HG02981 (cell line): Measurements from ENCODE around the gene TSPAN16.
"Not testable (repeated sequence)": the region's sequence is repeated elsewhere in the genome, so short reads cannot be mapped to it uniquely, and the experiment has no call there.

Source experiments
- ATAC-seq: cut with Tn5 transposase; IDR thresholded peaks from one replicate; pipeline ENCODE4 v1.9.1; 2021; ENCODE audit warnings: mild to moderate bottlenecking, moderate library complexity; ENCODE audit not compliant: unreplicated experiment

The TSPAN16 gene

GRCh38 chr19:11306337-11306736 is 10.4 kb downstream of the TSPAN16 start:
- ATAC-seq, result no peak

- not testable (repeated sequence) for ATAC-seq
Observed at GRCh38 chr19:11320278-11320995, 24.5 kb downstream of the TSPAN16 start.

GRCh38 chr19:11321191-11322126 is 25.5 kb downstream of the TSPAN16 start:
- ATAC-seq, result no peak

GRCh38 chr19:11322269-11323024 is 26.5 kb downstream of the TSPAN16 start:
- ATAC-seq, result no peak

- ATAC-seq, result no peak
Observed at GRCh38 chr19:11323601-11324078, 27.7 kb downstream of the TSPAN16 start.

GRCh38 chr19:11324079-11324661 is 28.2 kb downstream of the TSPAN16 start:
- peak; percentile 51 for ATAC-seq

GRCh38 chr19:11324748-11325389 is 28.9 kb downstream of the TSPAN16 start:
- no peak for ATAC-seq

GRCh38 chr19:11325544-11325943 is 29.6 kb downstream of the TSPAN16 start:
- no peak for ATAC-seq

- ATAC-seq, result no peak
Observed at GRCh38 chr19:11330127-11330526, 34.2 kb downstream of the TSPAN16 start.

- no peak for ATAC-seq
Observed at GRCh38 chr19:11331502-11331901, 35.5 kb downstream of the TSPAN16 start.

- ATAC-seq, result no peak
Observed at GRCh38 chr19:11332822-11333221, 36.9 kb downstream of the TSPAN16 start.

GRCh38 chr19:11333838-11334237 is 37.9 kb downstream of the TSPAN16 start:
- ATAC-seq, result not testable (repeated sequence)

GRCh38 chr19:11335449-11336146 is 39.6 kb downstream of the TSPAN16 start:
- ATAC-seq, result no peak

- no peak for ATAC-seq
Observed at GRCh38 chr19:11337080-11337479, 41.1 kb downstream of the TSPAN16 start.

GRCh38 chr19:11338121-11338520 is 42.2 kb downstream of the TSPAN16 start:
- no peak for ATAC-seq

- ATAC-seq, result no peak
Observed at GRCh38 chr19:11338569-11339253, 42.8 kb downstream of the TSPAN16 start.

- peak; percentile 74 for ATAC-seq
Observed at GRCh38 chr19:11339254-11340098, 43.5 kb downstream of the TSPAN16 start, which contains the start of gene RAB3D. RAB3D (minus strand) TSS chr19:11339657; CDS start chr19:11337399, 2,258 bp downstream.

GRCh38 chr19:11340099-11340467 is 44.1 kb downstream of the TSPAN16 start:
- ATAC-seq, result not testable (repeated sequence)
